GM19025 (cell line): Measurements from ENCODE around the gene PLEKHG4.
A peak's percentile ranks its signal among the peaks of the same experiment; 100 is the strongest.

Experiments
- ATAC-seq: cut with Tn5 transposase; IDR thresholded peaks from one replicate; pipeline ENCODE4 v1.9.1; 2021; ENCODE audit warnings: mild to moderate bottlenecking, low read depth, moderate library complexity; ENCODE audit not compliant: unreplicated experiment

Gene PLEKHG4

DNA sequence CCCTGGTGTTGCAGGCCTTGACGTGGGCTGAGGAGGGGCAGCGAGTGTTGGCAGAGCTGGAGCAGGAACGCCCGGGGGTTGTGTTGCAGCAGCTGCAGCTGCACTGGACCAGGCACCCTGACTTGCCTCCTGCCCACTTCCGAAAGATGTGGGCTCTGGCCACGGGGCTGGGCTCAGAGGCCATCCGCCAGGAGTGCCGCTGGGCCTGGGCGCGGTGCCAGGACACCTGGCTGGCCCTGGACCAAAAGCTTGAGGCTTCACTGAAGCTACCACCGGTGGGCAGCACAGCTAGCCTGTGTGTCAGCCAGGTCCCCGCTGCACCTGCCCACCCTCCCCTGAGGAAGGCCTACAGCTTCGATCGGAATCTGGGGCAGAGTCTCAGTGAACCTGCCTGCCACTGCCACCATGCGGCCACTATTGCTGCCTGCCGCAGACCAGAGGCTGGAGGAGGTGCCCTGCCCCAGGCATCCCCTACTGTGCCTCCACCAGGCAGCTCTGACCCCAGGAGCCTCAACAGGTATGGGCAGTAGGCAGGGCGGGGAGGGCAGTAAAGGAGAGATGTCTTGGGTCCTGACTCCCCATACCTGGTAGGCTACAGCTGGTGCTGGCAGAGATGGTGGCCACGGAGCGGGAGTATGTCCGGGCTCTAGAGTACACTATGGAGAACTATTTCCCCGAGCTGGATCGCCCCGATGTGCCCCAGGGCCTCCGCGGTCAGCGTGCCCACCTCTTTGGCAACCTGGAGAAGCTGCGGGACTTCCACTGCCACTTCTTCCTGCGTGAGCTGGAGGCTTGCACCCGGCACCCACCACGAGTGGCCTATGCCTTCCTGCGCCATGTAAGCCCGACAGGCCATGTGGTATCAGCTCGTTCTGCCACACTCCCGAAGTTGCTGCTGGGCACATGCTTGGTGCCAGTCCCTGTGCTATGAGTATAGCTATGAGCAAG lies 5.6 kb downstream of the PLEKHG4 start:
- no peak for ATAC-seq

DNA sequence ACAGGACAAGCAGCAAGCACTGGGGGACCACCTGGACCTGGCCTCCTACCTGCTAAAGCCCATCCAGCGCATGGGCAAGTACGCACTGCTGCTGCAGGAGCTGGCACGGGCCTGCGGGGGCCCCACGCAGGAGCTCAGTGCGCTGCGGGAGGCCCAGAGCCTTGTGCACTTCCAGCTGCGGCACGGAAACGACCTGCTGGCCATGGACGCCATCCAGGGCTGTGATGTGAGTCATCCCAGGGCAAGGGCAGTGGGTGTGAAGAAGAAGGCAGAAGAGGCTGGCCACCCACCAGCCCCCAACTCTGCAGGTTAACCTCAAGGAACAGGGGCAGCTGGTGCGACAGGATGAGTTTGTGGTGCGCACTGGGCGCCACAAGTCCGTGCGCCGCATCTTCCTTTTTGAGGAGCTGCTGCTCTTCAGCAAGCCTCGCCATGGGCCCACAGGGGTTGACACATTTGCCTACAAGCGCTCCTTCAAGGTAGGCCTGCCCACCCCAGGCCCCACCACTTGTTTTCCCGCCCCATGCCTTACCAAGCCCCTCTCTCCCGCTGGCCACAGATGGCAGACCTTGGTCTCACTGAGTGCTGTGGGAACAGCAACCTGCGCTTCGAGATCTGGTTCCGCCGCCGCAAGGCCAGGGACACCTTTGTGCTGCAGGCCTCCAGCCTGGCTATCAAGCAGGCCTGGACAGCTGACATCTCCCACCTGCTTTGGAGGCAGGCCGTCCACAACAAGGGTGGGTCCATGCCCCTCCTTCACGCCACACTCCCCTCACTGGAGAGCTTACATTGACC lies 7.3 kb downstream of the PLEKHG4 start:
- no peak for ATAC-seq

DNA sequence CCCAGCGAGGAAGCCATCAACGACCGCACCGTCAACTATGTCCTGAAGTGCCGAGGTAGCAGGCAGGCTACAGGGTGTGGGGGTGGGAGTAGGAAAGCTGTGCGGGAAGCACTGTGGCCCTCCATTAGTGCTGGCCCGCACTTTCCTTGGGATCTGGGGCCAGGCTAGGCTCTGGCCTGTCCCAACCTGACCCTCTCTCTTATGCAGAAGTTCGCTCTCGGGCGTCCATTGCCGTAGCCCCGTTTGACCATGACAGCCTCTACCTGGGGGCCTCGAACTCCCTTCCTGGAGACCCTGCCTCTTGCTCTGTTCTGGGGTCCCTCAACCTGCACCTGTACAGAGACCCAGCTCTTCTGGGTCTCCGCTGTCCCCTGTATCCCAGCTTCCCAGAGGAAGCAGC lies 8.6 kb downstream of the PLEKHG4 start:
- ATAC-seq: no peak

DNA sequence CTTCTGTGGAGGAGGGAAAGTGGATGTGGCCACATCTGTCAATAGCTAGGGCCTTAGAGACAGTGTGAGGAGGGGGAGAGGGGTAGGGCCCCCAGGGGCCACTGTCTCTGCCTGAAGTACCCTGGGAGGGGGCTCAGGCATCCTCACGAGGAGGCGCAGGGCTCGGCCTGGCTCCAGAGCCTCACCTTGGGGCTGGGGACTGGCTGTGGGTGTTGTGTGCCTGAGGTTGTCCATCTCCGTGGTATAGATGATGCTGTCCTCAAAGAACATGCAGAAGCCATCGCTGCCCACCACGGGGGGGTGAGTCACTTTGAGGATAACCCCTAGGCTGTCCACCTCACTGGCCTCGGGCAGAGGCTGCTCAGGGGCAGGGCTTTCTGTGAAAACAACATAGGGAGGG lies 12.1 kb downstream of the PLEKHG4 start:
- ATAC-seq: no peak

DNA sequence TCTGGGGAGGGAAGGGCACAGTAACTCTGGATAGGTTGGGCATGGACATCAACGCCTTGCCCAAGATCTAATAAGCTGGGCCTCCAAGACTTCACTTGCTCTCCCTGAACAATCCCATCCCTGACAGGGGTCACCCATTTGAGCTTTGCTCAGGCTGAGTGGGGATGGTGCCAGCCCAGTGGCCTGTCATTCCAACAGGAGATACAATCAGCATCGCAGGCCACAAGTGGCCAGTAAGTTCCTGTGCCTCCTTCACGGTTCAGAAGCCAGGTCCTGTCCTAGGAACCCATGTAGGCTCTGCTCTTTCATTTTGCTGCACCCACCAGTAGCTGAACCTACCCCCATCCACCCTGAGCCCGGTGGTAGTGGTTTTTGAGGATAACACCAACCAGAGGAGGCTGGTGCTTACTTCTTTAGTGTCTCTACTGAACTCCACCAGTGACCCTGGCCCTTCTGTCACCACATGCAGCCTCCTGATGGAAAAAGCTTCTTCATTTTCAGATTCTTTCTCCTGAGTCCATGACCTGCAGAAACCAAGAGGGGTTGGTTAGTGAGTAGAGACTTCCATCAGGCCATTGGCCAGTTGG lies 14.9 kb downstream of the PLEKHG4 start:
- ATAC-seq: no peak

DNA sequence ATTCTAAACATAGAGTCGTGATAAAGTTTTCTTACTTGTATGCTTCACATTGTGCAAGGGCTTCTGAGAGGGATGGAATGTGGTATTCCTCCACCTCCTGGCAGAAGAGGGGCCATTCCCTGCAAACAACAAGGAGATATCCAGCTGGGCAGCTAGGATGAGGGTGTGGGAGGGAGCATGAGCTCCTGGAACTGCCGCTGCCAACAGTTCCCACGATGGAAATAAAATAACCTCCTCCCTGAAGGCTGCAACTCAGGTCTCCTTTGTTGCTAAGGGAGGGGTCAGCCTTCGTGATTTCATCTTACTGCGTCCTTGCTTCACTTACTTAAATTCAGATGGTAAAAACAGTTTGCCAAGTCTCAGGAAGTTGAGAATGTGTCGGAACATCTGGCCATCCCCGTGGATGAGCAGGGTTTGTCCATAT lies 15.6 kb downstream of the PLEKHG4 start:
- ATAC-seq: no peak

DNA sequence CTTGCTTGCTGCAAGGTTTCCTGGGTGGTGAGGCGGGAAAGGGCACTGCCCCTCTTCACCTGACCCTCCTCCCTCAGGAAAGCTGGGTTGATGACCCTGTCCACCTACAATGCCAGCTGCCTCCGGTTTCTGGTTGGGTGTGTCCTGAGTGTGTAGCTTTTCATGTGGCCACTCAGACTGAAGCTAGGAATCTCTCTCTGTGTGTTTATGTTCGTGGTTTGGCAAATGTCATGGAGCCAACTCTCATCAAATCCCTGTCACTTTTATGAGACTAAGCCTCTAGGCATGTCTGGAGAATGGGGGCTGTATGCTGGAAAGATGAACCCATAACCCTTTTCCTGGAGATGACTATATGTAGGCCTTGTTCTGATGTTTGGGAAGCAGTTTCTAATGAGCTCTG lies 17.1 kb downstream of the PLEKHG4 start:
- no peak for ATAC-seq

DNA sequence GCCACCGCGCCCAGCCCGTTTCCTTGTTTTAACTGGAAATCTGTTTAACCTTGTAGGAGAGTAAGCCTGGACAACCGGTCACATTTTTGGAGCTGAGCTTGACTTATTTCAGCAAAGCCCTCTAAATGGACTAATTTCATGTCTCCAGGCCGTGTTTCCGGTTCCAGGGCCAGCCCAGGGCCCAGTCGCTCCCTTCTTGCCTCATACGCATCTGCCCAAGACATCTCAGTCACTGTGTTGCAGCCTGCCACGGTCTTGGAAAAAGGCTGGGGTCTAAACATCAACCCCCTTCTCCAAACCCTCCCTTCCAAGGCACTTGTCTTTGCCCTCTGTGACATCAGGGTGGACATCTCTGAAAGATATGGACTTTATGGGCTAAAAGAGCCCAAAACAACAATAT lies 18.9 kb downstream of the PLEKHG4 start:
- no peak for ATAC-seq

DNA sequence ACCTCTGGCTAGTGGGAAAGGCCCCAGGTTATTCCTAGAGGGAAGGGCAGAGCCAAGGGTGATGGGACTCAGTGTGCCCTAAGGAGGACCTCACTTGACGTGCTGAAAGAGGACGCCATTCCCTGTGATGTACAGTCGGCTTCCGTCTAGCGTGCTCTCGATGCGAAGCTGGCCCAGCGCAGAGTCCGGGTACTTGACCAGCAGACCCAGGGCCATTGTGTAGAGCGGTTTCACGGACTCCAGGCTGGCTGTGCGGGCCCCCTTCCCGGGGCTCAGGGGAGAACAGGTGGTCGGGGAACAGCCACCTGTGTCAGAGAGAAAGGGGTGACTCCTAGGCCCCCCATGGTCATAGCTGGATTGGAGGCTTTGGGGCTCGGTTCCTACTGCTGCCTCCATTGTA lies 19.9 kb downstream of the PLEKHG4 start:
- no peak for ATAC-seq

DNA sequence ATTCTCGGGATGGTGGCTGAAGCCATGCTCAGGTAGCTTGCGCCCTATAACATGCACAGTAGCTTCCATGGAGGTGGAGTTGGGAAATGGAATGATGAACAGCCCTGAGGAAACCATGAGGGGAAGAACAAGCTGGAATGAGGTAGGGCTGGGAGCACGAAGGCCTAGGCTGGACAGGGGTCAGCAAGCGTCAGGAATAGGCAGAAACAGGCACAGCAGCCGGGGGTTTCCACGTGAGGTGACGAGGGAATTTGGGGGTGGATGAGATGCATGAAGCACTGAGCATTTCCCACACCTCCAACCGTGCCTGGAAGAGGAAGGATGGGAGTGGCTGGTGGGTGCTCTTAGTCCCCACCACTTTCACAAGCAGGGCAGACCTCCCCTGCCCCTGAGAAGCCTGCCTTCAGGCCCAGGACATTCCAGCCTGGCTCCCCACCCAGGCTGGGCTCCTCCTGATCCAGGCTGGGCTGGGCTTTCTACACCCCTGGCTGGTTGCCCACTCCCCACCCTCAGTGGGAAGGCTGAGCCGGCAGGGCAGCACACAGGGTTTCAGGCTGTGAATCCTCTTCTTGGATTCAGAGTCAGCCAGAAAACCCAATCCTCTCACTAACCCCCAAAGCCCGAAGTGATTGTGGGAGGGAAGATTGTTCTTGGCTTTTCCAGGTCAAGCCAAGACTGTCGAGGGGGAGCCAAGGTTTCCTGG lies 21.9 kb downstream of the PLEKHG4 start:
- ATAC-seq: no peak

DNA sequence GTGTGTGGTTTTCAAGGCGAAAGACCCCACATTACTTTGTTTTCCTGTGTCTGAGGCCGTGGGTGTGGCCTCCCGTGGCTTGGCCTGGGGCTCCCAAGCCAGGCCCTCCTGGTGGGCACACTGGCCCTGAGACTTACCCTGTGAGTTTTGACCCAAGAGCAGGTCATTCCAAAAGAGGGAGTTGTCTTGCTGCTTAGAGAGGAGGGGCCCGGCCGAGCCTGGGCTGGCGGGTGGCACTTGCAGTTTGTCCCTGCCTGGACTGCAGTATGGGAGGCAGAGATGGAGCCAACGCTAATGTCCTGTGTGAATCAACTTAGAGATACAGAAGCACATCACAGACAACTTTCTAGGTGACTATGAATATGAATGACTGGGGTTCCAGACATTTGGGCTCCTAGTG lies 22.7 kb downstream of the PLEKHG4 start:
- ATAC-seq: no peak

DNA sequence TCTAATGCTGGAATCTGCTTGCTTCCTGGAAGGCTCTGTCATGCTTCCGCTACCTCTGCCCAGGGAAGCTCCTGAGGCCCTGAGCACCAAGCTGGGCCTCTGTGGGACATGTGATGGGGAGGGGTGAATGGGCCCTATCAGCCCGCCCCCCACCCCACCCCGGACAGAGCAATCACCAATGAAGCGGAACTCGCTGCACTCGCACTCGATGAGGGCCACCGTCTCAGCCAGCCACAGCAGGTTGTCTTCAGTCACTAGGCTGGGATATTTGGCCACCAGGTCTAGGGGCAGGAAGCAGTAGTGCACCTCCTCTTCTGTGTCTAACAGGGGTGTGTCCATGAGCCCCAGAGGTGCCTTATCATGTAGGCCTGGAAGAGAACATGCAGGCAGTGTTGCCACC lies 23.6 kb downstream of the PLEKHG4 start:
- ATAC-seq: no peak

DNA sequence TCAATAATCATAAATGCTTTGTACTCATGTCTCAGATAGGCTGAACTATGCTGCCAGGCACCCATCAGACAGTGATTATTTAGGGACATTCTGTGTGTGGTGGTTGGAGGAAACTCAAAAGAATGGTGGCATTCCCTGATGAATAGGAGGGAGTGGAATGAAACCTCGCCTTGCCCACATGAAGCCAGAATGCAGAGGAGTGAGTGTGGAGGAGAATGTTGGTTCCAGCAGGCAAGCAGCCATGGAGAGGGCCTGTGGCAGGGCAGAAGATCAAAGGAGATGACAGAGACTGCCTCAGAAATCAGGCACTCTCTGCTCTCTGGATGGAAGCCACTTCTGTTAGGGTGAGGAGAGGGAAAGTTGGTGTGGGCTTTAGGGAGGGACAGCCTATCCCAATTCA lies 24.7 kb downstream of the PLEKHG4 start:
- no peak for ATAC-seq

DNA sequence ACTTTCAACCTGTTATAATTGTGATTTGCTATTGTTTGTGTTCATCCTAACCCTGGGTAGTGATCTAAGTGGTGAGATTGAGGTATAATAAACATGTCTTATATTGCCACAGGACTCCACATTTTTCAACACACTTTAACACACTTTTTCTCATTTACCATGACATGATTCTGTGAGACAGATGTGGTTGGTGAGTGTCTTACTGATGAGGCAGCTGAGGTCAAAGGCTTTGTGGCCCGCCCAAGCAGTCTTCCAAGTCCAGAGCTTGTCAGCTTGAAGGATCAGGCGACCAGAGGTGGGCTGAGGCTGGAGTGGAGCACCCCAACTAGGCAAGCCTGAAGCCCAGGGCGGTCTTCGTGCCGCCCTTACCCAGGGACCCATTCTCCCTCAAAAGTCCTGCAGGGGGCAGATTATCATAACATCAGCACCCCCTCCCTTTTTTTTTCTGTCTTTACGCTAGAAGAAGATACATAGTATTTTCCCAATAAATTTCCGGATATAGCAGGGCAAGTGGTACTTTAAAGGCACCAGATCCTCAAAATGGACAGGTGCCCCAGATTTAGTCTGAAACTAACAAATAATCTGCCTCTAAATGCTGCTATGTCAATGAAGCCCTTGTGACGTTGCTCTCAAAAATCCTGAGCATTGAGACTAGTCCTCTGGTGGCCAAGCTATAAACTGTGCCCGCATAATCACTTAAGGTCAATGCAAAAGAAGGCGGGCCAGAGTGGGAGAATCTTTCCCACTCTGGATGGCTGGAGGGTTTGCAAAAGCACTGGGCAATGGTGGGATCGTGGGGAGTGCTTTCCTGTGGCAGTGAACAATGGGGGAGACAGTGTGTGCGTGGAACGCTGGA lies 26.1 kb downstream of the PLEKHG4 start:
- ATAC-seq: no peak

DNA sequence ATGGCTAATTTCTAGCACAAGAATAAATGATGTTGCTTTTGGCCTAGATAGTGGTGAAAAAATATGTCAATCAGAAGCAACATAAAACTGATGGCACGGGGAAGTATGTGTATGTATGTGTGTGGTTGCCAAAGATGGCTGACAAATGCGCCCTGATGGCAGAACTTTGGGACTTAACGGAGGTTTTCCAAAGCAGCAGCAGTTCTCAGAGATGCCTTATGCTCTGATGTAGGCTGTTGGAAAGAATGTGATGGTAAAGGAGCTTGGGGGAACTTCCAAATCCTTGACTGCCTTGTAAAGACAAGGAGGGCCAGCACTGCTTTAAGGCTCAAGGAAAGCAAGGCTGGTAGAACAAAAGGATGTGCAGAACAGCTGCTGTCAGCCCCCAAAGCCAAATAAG lies 31.2 kb downstream of the PLEKHG4 start:
- no peak for ATAC-seq

DNA sequence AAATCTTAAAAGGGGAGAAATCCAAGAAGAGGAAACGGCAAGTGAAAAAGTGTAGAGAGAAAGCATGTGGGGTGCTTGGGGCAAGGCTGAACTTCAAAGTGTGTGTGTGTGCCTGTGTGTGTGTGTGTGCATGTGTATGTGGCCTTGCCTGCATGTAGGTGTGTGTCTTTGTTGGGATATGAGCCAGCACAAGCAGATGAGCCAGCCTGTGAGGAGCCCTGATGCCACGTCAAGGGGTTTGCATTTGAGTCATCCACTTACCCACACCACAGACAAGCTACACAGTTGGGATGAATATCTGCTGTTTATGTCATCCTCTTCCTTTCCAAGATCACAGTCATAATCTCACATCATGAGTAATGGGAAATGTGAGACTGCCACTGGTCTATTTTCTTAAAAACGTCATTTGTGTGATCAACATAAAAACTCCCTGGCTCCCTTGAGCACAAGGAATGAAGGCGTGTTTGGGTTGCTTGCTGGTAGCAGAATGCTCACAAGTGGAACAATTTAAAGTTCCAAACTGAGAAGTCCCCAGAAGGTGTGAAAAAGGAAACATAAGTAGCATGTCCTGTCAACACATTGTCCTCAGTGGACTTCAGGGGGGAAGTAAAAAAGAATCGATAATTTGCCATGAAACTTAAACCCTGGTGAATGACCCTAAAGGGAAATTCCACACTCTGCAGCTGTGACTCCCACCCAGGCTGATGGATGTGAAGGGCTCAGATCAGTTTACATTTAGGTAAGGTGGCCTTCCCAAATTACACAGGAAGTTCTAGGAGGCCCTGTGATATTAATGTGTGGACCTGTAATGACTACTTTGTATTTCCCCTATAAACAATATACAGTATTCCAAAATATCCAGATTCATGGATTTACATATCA lies 32.5 kb downstream of the PLEKHG4 start:
- ATAC-seq: peak; percentile 85

DNA sequence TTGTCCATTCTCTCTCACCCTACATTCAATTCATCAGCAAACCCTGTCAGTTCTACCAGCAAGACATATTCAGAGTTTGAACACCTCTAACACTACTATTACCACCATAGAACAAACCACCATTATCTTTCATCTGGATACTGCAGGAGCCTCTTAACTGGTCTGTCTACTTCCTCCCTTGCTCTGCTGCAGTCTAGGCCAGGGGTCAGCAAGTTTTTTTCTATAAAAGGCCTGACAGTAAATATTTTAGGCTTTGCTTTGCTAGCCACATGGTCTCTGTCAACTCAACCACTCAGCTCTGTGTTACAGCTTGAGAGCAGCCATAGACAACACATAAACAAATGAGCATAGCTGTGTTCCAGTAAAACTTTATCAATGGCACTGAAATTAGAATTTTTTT lies 33.4 kb downstream of the PLEKHG4 start:
- ATAC-seq: no peak

DNA sequence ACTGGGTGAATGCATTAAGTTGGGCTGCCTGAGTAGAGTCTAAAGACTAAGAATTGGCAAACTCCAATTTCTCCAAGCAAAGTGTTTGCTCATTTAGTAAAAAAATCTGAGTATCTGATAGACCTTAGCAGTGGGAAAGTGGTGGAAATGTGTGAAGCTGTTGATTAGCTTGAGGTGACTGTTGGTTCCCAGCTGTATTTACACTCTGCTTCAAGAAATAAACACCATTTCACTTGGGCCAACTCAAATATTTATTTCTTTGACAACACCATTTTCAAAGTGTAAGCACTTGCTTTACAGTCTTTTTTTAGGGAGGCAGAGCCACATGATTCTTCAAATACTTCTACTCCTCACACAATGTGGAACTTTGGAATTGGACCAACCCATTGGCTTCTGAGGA lies 38.5 kb downstream of the PLEKHG4 start:
- no peak for ATAC-seq

DNA sequence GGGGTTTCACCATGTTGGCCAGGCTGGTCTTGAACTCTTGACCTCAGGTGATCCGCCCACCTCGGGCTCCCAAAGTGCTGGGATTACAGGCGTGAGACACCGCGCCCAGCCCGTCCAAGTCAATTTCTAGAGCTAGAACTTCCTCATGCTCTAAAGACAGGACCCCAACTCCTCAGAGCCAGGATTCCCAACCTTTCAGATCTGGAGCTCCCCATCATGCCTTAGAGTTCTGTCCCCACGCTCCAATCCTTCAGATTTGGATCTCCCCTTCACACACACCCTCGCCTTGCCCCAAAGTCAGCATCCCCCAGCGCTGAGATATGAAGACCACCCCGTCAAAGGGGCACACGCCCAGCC lies 46.8 kb downstream of the PLEKHG4 start:
- ATAC-seq: no peak
